GM23338 (cell line): ENCODE measurements around the gene SPATA9. TPM values are rescaled to one million over a fixed set of nuclear protein-coding genes. Genes with fewer than 3 reads are reported as not detected.
A peak's percentile ranks its signal among the peaks of the same experiment; 100 is the strongest.

Experiments
- ATAC-seq: fragments of 200-7000 bp; cut with Tn5 transposase; 3 replicates; pipeline ENCODE4 v1.9.1; 2020
- DNase-seq: peaks from one replicate; pipeline ENCODE4 v3.0.0-alpha.2; 2015; ENCODE audit warnings: low spot score
- H2AFZ ChIP-seq: fragments of 200-600 bp; sonication (generic); 2 replicates; pipeline ENCODE4 v1.8.0; 2016; ENCODE audit warnings: antibody characterized with exemption, mild to moderate bottlenecking, moderate library complexity
- H3F3A ChIP-seq: fragments of 200-600 bp; sonication (generic); replicated peaks from 2 replicates; pipeline ENCODE4 v1.8.0; 2017; ENCODE audit warnings: antibody characterized with exemption, mixed run types, low read depth
- H3K27ac ChIP-seq: fragments of 200-600 bp; sonication (generic); 2 replicates; pipeline ENCODE4 v1.6.1; 2016; ENCODE audit warnings: low read depth
- H3K27me3 ChIP-seq: fragments of 200-600 bp; sonication (generic); 2 replicates; pipeline ENCODE4 v1.8.0; 2016; ENCODE audit warnings: mild to moderate bottlenecking, mixed run types, moderate library complexity; ENCODE audit not compliant: insufficient read depth
- H3K36me3 ChIP-seq: fragments of 200-600 bp; sonication (generic); 2 replicates; pipeline ENCODE4 v1.8.0; 2016; ENCODE audit warnings: mild to moderate bottlenecking; ENCODE audit not compliant: insufficient read depth
- H3K4me1 ChIP-seq: fragments of 200-600 bp; sonication (generic); 2 replicates; pipeline ENCODE4 v1.8.0; 2016; ENCODE audit warnings: mild to moderate bottlenecking, moderate library complexity; ENCODE audit not compliant: insufficient read depth
- H3K4me2 ChIP-seq: fragments of 200-600 bp; sonication (generic); 2 replicates; pipeline ENCODE4 v1.7.1; 2017; ENCODE audit warnings: mixed run types
- H3K4me3 ChIP-seq: fragments of 200-600 bp; sonication (generic); 2 replicates; pipeline ENCODE4 v1.6.1; 2016; ENCODE audit warnings: mixed run types
- H3K79me2 ChIP-seq: fragments of 200-600 bp; sonication (generic); replicated peaks from 2 replicates; pipeline ENCODE4 v1.8.0; 2017; ENCODE audit warnings: mild to moderate bottlenecking; ENCODE audit not compliant: insufficient read depth
- H3K9me2 ChIP-seq: fragments of 200-600 bp; sonication (generic); 2 replicates; pipeline ENCODE4 v1.8.0; 2017; ENCODE audit not compliant: insufficient read depth
- H4K20me1 ChIP-seq: fragments of 200-600 bp; sonication (generic); replicated peaks from 2 replicates; pipeline ENCODE4 v1.8.0; 2017; ENCODE audit warnings: mild to moderate bottlenecking; ENCODE audit not compliant: insufficient read depth
- H3K27ac Mint-ChIP-seq: 2 replicates; pipeline ENCODE4 v1.8.0; 2020; ENCODE audit warnings: inconsistent platforms, mild to moderate bottlenecking, moderate library complexity, mixed read lengths
- H3K27me3 Mint-ChIP-seq: 3 replicates; pipeline ENCODE4 v1.8.0; 2022; ENCODE audit warnings: low read depth, mild to moderate bottlenecking, moderate library complexity, mixed read lengths, inconsistent platforms; ENCODE audit not compliant: insufficient read depth, poor library complexity
- H3K36me3 Mint-ChIP-seq: 3 replicates; pipeline ENCODE4 v1.8.0; 2021; ENCODE audit warnings: low read depth, mild to moderate bottlenecking, inconsistent platforms, moderate library complexity, mixed read lengths
- H3K4me1 Mint-ChIP-seq: 3 replicates; pipeline ENCODE4 v1.8.0; 2020; ENCODE audit warnings: mild to moderate bottlenecking, inconsistent platforms, mixed read lengths
- H3K4me3 Mint-ChIP-seq: 3 replicates; pipeline ENCODE4 v1.8.0; 2021; ENCODE audit warnings: moderate library complexity, mild to moderate bottlenecking, inconsistent platforms, mixed read lengths
- H3K9me3 Mint-ChIP-seq: 3 replicates; pipeline ENCODE4 v1.8.0; 2020; ENCODE audit warnings: moderate library complexity, mild to moderate bottlenecking, inconsistent platforms, mixed read lengths
- EZH2 ChIP-seq: fragments of 200-600 bp; sonication (generic); IDR thresholded peaks from one replicate; pipeline ENCODE4 v1.8.0; 2017; ENCODE audit warnings: antibody characterized with exemption, mild to moderate bottlenecking, low read depth; ENCODE audit not compliant: unreplicated experiment
- JUNB ChIP-seq: IDR thresholded peaks from one replicate; pipeline ENCODE4 v1.6.1; 2016; ENCODE audit warnings: antibody characterized with exemption; ENCODE audit not compliant: unreplicated experiment
- NANOG ChIP-seq: IDR thresholded peaks from 2 replicates; pipeline ENCODE4 v1.6.1; 2016; ENCODE audit warnings: antibody characterized with exemption, borderline replicate concordance
- STAT1 ChIP-seq: IDR thresholded peaks from one replicate; pipeline ENCODE4 v1.6.1; 2016; ENCODE audit warnings: antibody characterized with exemption; ENCODE audit not compliant: unreplicated experiment
- ZNF331 ChIP-seq: fragments of 250-450 bp; sonication (Bioruptor Pico); IDR thresholded peaks from 2 replicates; pipeline ENCODE4 v1.5.0; 2020; ENCODE audit warnings: low read depth, mild to moderate bottlenecking, moderate library complexity
- polyA plus RNA-seq: library from polyadenylated mRNA; unstranded; fragments of >200 nt; fragmentation: Nextera tagmentation; extraction: Ambion mirVana; gene quantifications from 2 replicates; pipeline ENCODE4 v1.2.1, GENCODE V29; 2016
- total RNA-seq: library from RNA; depleted of rRNA; stranded (reverse); fragments of >200 nt; shearing (Covaris generic); gene quantifications from 2 replicates; pipeline ENCODE4 v1.2.3, GENCODE V29; 2014
- TF ChIP-seq, protein P1 (sequence below), 2 experiments: fragments of 200-600 bp in 1 of 2; sonication (generic) in 1 of 2; conservative IDR thresholded peaks; 2 replicates each; pipeline versions ENCODE4 v1.5.1 to v1.6.1; 2016 to 2017; ENCODE audit warnings: antibody characterized with exemption in 2 of 2, low read depth in 2 of 2, mild to moderate bottlenecking in 2 of 2, moderate library complexity in 1 of 2
- TF ChIP-seq, protein P2 (sequence below): fragments of 250-450 bp; sonication (Bioruptor Pico); IDR thresholded peaks from 2 replicates; pipeline ENCODE4 v1.5.0; 2020; ENCODE audit warnings: mild to moderate bottlenecking, moderate library complexity

SPATA9 gene
- total and polyA plus RNA-seq, 2 experiments from 2014 or later, result not detected

DNA sequence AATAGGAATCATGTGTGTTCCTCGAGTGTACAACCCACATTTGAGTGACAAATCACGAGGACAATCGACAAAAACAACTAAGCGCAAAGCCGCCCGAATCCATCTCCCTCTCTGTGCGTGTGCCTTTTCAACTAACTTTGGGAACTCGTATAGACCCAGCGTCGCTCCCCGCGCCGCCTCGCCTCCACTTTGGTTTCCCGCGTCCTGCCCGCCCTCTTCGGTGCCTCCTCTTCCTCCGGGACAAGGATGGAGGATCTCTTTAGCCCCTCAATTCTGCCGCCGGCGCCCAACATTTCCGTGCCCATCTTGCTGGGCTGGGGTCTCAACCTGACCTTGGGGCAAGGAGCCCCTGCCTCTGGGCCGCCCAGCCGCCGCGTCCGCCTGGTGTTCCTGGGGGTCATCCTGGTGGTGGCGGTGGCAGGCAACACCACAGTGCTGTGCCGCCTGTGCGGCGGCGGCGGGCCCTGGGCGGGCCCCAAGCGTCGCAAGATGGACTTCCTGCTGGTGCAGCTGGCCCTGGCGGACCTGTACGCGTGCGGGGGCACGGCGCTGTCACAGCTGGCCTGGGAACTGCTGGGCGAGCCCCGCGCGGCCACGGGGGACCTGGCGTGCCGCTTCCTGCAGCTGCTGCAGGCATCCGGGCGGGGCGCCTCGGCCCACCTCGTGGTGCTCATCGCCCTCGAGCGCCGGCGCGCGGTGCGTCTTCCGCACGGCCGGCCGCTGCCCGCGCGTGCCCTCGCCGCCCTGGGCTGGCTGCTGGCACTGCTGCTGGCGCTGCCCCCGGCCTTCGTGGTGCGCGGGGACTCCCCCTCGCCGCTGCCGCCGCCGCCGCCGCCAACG lies 62.5 kb downstream of the SPATA9 start, which contains the start of gene GPR150 (continued):
- TF ChIP-seq, protein P1, sequence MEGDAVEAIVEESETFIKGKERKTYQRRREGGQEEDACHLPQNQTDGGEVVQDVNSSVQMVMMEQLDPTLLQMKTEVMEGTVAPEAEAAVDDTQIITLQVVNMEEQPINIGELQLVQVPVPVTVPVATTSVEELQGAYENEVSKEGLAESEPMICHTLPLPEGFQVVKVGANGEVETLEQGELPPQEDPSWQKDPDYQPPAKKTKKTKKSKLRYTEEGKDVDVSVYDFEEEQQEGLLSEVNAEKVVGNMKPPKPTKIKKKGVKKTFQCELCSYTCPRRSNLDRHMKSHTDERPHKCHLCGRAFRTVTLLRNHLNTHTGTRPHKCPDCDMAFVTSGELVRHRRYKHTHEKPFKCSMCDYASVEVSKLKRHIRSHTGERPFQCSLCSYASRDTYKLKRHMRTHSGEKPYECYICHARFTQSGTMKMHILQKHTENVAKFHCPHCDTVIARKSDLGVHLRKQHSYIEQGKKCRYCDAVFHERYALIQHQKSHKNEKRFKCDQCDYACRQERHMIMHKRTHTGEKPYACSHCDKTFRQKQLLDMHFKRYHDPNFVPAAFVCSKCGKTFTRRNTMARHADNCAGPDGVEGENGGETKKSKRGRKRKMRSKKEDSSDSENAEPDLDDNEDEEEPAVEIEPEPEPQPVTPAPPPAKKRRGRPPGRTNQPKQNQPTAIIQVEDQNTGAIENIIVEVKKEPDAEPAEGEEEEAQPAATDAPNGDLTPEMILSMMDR (conservative IDR thresholded peaks at IDR 0.05; ENCODE audit: low read depth in 2 of 2), result no peak
- no peak for TF ChIP-seq JUNB
- no peak for TF ChIP-seq NANOG
- TF ChIP-seq, protein P2, sequence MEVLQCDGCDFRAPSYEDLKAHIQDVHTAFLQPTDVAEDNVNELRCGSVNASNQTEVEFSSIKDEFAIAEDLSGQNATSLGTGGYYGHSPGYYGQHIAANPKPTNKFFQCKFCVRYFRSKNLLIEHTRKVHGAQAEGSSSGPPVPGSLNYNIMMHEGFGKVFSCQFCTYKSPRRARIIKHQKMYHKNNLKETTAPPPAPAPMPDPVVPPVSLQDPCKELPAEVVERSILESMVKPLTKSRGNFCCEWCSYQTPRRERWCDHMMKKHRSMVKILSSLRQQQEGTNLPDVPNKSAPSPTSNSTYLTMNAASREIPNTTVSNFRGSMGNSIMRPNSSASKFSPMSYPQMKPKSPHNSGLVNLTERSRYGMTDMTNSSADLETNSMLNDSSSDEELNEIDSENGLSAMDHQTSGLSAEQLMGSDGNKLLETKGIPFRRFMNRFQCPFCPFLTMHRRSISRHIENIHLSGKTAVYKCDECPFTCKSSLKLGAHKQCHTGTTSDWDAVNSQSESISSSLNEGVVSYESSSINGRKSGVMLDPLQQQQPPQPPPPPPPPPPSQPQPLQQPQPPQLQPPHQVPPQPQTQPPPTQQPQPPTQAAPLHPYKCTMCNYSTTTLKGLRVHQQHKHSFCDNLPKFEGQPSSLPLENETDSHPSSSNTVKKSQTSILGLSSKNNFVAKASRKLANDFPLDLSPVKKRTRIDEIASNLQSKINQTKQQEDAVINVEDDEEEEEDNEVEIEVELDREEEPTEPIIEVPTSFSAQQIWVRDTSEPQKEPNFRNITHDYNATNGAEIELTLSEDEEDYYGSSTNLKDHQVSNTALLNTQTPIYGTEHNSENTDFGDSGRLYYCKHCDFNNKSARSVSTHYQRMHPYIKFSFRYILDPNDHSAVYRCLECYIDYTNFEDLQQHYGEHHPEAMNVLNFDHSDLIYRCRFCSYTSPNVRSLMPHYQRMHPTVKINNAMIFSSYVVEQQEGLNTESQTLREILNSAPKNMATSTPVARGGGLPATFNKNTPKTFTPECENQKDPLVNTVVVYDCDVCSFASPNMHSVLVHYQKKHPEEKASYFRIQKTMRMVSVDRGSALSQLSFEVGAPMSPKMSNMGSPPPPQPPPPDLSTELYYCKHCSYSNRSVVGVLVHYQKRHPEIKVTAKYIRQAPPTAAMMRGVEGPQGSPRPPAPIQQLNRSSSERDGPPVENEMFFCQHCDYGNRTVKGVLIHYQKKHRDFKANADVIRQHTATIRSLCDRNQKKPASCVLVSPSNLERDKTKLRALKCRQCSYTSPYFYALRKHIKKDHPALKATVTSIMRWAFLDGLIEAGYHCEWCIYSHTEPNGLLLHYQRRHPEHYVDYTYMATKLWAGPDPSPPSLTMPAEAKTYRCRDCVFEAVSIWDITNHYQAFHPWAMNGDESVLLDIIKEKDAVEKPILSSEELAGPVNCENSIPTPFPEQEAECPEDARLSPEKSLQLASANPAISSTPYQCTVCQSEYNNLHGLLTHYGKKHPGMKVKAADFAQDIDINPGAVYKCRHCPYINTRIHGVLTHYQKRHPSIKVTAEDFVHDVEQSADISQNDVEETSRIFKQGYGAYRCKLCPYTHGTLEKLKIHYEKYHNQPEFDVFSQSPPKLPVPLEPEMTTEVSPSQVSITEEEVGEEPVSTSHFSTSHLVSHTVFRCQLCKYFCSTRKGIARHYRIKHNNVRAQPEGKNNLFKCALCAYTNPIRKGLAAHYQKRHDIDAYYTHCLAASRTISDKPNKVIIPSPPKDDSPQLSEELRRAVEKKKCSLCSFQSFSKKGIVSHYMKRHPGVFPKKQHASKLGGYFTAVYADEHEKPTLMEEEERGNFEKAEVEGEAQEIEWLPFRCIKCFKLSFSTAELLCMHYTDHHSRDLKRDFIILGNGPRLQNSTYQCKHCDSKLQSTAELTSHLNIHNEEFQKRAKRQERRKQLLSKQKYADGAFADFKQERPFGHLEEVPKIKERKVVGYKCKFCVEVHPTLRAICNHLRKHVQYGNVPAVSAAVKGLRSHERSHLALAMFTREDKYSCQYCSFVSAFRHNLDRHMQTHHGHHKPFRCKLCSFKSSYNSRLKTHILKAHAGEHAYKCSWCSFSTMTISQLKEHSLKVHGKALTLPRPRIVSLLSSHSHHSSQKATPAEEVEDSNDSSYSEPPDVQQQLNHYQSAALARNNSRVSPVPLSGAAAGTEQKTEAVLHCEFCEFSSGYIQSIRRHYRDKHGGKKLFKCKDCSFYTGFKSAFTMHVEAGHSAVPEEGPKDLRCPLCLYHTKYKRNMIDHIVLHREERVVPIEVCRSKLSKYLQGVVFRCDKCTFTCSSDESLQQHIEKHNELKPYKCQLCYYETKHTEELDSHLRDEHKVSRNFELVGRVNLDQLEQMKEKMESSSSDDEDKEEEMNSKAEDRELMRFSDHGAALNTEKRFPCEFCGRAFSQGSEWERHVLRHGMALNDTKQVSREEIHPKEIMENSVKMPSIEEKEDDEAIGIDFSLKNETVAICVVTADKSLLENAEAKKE, result no peak

DNA sequence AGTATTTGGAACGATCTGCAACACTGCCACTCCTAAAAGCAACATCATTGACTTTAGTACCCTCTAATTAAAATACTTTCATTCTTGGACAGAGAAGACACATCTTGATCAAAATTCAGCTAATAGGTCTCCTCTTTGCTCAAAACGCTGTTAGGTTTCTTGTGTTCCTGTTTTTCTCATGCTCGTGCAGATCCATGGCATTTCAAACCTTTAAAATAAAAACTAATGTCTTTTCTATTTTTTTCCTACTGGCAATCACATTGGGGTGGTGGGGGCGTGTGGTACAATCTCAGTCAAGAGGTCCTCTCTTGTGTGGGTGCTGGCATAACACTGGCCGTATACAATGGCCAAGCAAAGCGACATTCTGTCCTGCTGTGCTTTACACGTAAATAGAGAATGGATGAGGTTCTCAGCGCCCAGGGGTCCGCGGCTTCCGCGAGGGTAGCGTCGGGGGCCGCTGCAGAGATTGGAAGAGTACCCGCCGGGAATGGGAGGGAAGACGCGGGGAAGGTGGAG lies 63.2 kb downstream of the SPATA9 start:
- Histone ChIP-seq H3K9me2 (peaks cover 6% of the 10 kb centered on the region; the same call in 1 of the 2 replicates), H3K4me3 (peak overlapping the region; percentile 62), H4K20me1 (no peaks in the 10 kb centered on the region), H3F3A (no peaks in the 10 kb centered on the region), H3K27me3 (peaks cover 65% of the 10 kb centered on the region), H3K36me3 (no peaks in the 10 kb centered on the region), H3K4me1 (peaks cover 7% of the 10 kb centered on the region; the same call in 1 of the 2 replicates), H3K4me2 (peak overlapping the region; percentile 78), H2AFZ (peak overlapping the region; percentile 97), H3K27ac (no peak overlapping the region), H3K79me2 (no peaks in the 10 kb centered on the region)
- Mint-ChIP-seq H3K9me3 (peaks cover 5% of the 10 kb centered on the region), H3K4me1 (peaks cover 13% of the 10 kb centered on the region), H3K27ac (no peak overlapping the region), H3K4me3 (peak overlapping the region; percentile 82), H3K27me3 (peaks cover 43% of the 10 kb centered on the region), H3K36me3 (peaks cover 3% of the 10 kb centered on the region; the same call in 1 of the 3 replicates)
- no peak for DNase-seq
- TF ChIP-seq JUNB, result no peak
- peak; percentile 56 for TF ChIP-seq EZH2
- no peak for TF ChIP-seq ZNF331 (CRISPR knock-in tag)
- TF ChIP-seq STAT1, result no peak
- ATAC-seq, result peak; percentile 36
